ENCODE results near the gene CEP250.

CEP250 gene

DNA sequence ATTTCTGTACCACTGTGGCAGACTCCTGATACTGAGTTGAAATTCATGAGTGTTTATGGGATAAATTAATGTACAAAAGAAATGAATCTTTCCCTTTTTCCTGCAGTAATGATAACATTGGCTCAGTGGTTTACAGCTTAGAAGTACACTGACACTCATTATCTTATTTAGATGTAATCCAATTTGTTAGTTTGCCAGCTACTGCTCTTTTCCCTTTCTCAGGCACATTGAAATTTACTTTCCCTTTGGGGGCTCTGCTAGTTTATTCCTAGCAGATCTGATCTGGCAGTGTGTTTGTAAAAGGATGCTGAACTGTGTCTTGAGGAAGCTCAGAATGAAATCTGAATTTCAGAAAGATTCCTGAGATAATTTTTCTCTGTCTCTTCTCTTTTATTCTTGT lies 3.0 kb downstream of the CEP250 start:
- no peak for DNase-seq

DNA sequence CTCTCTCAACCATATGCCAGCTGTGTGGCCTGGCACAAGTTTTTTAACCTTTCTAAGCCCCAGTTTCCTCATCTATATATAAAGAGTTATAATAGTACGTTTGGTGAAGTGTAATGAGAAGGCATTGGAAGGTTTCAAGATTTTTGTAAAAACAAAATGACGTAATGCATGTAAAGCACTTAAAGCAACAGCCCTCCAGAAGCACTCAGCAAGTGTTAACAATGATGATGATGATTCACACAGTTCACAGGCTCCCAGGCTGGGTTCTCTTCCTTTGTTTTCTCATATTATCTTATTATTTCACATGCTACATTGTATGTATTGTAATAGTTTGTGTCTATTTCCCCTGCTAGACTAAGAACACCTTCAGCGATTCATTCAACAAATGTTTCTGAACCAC lies 6.2 kb downstream of the CEP250 start:
- DNase-seq: no peak

DNA sequence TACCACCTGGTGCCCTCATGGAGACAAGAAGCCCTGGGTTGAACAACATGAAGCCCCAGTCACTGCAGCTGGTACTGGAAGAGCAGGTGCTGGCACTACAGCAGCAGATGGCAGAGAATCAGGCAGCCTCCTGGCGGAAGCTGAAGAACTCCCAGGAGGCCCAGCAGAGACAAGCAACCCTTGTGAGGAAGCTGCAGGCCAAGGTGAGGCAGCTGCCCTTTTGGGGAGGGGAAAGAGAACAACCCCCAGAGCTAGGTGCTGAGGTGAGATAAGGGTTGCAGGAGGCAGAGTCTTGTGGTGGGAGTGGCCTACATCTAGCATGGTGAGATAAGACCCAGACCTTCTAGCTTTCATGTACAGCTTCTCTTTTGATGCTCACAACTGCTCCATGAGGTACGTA lies 7.0 kb downstream of the CEP250 start:
- DNase-seq: peak; percentile 49

DNA sequence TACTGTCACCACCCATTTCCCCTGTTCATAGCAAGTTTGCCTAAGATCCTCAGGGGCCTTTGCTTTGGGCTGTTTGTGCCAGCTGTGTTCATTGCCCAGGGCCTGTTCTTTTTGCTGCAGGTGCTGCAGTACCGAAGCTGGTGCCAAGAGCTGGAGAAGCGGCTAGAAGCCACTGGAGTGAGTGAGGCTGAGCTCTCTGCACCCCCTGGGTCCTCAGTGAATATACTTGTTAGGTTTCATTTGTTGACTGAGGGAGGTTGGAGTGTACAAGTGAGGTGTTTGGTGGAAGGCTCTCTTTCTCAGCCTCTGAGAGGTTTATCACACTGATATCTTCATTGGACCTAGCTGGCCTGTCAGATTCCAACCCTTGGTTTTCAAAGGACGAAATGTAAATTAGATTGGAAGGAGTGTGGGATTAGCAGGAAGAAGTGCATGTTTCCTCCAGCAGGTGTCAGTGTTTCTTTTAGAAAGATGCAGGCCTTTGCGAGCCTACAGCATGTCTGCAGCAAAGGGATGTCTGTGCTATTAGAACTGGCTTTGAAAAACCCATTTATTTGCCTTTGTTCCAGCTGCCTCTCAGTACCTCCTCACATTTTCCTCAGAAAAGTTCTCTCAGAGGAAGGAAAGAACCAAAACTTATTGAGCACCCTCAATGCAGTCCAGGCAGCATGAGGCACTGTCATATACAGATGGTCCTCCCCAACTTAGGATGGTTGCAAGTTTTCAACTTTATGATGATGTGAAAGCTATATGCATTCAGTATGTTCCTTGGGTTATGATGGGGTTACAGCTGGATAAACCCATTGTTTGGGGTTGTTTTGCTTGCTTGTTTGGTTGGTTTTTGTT lies 8.3 kb downstream of the CEP250 start:
- peak; percentile 71 for DNase-seq

- DNase-seq: no peak
These were observed 10.6 kb downstream of the CEP250 start for GRCh38 chr20:35465976-35466375.

DNA sequence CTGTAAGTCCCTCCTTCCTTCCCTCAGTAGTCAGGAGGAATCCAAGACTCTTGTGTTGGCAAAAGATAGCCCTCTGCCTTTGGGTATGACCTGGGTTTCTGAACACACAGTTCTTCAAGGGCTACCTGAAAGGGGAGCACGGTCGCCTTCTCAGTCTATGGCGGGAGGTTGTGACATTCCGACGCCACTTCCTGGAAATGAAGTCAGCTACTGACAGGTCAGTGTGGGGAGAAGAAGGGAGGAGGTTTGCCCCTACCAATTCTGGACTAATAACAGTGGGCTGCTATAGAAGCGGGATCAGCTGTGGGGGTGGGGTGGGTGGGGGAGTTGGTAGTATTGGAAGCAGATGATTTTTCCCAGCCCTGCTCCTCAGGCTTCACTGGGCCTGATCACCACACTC lies 11.5 kb downstream of the CEP250 start:
- DNase-seq: no peak

GRCh38 chr20:35467339-35468224 lies 12.2 kb downstream of the CEP250 start:
- DNase-seq: no peak

GRCh38 chr20:35468671-35469334 lies 13.4 kb downstream of the CEP250 start:
- DNase-seq: no peak

GRCh38 chr20:35472209-35472608 lies 16.8 kb downstream of the CEP250 start:
- no peak for DNase-seq

- no peak for DNase-seq
These were observed 18.3 kb downstream of the CEP250 start for GRCh38 chr20:35473684-35474083.

DNA sequence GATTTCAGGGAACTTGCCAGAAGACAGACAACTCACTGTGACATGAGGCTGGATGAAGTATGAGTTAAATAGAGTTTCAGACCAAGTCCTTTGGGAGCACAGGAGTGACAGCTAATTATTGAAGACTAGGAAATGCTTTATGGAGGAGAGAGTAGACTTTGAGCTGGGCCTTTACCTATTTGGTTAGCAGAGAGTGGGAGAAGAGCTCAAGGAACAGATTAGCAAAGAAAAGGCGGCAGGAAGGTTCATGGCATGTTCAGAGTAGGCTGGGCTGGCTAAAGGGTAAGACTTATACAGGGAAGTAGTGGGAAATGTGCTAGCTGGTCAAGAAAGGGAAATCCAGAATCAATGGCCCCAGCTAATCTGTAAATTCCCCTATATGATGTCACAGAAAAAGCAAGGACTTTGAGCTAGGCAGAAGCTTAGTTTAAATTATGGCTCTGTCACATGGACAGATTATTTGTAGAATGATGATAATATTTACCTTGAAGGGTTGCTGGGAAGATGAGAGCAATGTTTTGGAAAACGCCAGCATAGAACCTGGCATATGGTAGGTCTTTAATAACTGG lies 19.0 kb downstream of the CEP250 start:
- no peak for DNase-seq

DNA sequence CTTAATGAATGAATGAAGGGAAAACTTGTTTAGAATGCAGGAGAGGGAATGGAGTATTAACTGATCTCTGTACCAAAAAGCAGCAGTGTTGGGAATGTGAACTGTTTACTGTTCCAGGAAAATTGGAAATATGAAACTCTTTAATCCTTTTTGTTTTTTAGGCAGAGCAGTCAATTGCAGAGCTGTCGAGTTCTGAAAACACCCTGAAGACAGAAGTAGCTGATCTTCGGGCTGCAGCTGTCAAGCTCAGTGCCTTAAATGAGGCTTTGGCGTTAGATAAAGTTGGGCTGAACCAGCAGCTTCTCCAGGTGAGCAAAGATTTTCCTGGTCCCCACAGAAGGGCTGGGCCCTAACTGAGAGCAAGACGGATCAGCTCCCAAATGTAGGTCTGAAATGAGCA lies 20.9 kb downstream of the CEP250 start:
- no peak for DNase-seq

DNA sequence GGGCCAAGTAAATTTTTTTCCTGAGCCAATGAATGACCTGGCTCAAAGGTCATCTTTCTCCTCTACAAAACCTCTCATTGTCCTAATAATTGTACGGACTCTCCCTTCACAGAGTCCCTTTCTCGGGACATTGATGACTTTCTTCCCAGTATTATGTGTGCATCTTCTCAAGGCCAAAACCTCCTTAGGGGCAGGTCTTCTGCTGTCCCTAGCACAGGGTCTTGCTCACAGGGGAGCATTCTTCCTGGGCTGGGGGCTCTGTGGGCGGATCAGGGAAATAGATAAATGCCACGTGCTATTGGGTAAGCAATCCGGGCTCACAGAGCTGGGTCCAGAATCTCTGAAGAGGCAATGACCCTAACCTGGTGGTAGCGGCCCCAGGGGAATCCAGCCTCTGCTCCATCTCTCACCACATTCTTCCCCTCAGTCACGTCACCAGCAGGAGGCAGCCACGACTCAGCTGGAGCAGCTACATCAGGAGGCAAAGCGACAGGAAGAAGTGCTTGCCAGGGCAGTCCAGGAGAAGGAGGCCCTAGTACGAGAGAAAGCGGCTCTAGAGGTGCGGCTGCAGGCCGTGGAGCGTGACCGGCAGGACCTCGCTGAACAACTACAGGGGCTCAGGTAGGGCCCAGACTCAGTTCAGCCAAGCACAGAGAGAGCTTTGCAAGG lies 23.5 kb downstream of the CEP250 start:
- no peak for DNase-seq

- DNase-seq: no peak
These were observed 24.4 kb downstream of the CEP250 start for GRCh38 chr20:35479798-35480197.

GRCh38 chr20:35487479-35487878 lies 32.1 kb downstream of the CEP250 start:
- no peak for DNase-seq

- DNase-seq: no peak
These were observed 34.3 kb downstream of the CEP250 start for GRCh38 chr20:35489717-35490116.

- no peak for DNase-seq
These were observed 35.4 kb downstream of the CEP250 start for GRCh38 chr20:35490736-35491181.

DNA sequence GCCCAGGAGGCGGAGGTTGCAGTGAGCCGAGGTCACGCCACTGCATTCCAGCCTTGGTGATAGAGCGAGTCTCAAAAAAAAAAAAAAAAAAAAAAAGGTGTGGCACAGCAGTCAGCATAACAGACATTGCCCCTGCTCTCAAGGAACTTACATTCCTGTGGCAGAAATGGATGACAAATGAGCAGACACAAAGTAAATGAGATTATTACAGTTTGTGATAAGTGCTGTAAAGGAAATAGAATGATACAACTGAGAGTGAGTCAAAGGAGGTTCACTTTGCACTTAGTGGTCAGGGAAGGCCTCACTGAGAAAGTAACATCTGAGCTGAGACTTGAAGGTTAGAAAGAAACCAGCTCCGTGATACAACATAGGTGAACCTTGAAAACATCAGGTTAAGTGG lies 36.4 kb downstream of the CEP250 start:
- DNase-seq: no peak

DNA sequence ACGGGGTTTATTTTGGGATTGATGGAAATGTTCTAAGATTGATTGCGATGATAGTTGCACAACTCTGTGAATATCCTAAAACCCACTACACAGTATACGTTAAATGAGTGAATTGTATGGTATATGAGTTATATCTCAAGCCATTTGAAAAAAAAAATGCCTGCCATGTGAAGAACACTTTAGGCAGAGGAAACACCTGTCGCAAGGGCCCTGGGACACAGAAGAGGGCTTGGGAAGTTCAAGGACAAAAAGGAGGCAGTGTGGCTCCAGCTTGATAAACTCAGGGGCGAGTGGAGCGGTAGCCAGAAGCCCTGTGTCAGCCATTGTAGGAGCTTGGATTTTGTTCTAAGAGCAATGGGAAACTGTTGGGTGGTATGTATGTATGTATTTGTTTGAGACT lies 37.0 kb downstream of the CEP250 start:
- no peak for DNase-seq

DNA sequence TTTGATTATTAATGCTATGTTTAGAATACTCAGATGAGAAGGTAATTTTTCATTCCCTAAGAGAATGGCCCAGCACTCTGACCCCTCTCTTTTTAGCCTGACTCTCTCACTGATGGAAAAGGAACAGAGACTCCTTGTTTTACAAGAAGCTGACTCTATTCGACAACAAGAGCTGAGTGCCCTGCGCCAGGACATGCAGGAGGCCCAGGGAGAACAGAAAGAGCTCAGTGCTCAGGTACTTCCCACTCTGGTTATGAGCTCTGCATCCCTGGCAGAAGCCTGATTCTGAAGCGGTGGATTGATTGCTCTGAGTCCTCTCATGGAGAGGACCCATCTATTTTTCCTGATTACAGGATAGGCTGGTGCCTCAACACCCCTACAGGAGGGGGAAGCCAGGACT lies 41.1 kb downstream of the CEP250 start:
- no peak for DNase-seq

DNA sequence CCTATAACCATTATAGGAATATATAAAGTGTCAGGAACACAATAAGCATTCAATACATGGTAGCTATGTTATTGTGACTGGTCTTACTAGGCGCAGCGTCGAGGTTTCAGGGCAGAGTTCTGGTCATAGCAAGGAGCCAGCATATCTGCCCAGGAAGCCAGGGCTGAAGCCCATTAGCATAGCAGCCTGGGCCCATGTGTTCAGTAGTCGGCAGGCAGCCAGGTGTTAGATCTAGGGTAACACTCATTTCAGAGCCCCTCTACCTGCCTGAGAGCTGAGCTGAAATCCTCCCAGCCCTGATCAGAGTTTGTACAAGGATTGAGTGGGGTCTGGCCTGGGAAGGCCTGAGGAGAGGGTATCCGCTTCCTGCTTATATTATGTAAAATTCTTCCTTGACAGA lies 41.9 kb downstream of the CEP250 start:
- no peak for DNase-seq

- DNase-seq: no peak
These were observed 42.4 kb downstream of the CEP250 start for GRCh38 chr20:35497780-35498189.

DNA sequence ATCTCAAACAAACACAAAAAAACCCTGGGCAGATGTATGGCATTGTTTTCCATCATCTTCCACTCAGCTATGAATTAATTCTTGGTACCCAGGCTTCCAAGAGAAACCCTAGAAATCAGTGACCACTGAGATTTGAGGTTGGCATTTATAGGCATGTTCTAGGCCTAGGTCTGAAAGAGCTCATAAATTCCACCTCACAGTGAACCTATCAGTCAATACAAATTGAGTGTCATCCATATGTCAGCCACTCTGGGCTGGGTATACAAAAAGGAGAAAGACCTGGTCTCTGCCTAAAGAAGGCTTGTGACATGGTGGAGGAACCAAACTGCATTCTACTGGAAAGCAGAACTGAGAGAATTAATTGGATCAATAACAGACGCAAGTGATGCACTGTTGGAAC lies 43.9 kb downstream of the CEP250 start:
- DNase-seq: no peak
